AG04449 (cell line): ENCODE measurements around the gene RASIP1.
A peak's percentile ranks its signal among the peaks of the same experiment; 100 is the strongest.
"Not testable (repeated sequence)": the region's sequence is repeated elsewhere in the genome, so short reads cannot be mapped to it uniquely, and the experiment has no call there.

Experiments used
- CTCF ChIA-PET: fragments of 350-600 bp; formaldehyde crosslinking; extraction: SDS; loops from one replicate; lab custom pipeline; 2021; ENCODE audit warnings: antibody characterized with exemption; lab: Yijun Ruan, JAX
- POLR2A ChIA-PET: fragments of 400-600, 350-600 bp; formaldehyde crosslinking; extraction: SDS; loops from one replicate; lab custom pipeline; 2020; ENCODE audit warnings: antibody characterized with exemption, inconsistent platforms; lab: Yijun Ruan, JAX
- DNase-seq: peaks from one replicate; pipeline ENCODE4 v3.0.0-alpha.2; 2010; ENCODE audit warnings: low read depth, low spot score
- H3K4me3 ChIP-seq: 2 replicates; pipeline ENCODE4 v1.5.1; 2011; ENCODE audit warnings: low read depth, mild to moderate bottlenecking, control low read depth, low read length
- TF ChIP-seq, protein P1 (sequence below): IDR thresholded peaks from one replicate; pipeline ENCODE4 v1.5.1; 2011; ENCODE audit warnings: mild to moderate bottlenecking, moderate library complexity, low read length, control low read depth, inconsistent platforms; ENCODE audit not compliant: insufficient read depth; ENCODE audit errors: missing control alignments

RASIP1 gene

DNA sequence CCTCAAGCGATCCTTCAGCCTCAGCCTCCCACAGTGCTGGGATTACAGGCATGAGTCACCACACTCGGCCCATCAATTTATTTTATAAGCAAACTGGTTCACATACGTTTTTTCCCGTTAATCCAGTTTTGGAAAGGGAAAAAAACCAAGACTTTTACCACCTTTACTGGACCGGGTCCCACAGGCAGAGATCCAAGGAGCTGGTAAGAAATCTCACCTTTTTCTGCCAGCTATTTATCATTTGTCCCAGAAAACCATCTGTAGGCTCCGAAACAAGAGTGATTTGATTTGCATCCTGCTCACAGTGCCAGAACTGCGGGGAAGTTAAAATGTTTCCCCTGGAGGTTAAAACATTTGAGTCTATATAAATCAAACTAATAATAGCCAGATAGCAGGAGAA is 51.0 kb downstream of the RASIP1 start:
- no peak for DNase-seq
- TF ChIP-seq, protein P1, sequence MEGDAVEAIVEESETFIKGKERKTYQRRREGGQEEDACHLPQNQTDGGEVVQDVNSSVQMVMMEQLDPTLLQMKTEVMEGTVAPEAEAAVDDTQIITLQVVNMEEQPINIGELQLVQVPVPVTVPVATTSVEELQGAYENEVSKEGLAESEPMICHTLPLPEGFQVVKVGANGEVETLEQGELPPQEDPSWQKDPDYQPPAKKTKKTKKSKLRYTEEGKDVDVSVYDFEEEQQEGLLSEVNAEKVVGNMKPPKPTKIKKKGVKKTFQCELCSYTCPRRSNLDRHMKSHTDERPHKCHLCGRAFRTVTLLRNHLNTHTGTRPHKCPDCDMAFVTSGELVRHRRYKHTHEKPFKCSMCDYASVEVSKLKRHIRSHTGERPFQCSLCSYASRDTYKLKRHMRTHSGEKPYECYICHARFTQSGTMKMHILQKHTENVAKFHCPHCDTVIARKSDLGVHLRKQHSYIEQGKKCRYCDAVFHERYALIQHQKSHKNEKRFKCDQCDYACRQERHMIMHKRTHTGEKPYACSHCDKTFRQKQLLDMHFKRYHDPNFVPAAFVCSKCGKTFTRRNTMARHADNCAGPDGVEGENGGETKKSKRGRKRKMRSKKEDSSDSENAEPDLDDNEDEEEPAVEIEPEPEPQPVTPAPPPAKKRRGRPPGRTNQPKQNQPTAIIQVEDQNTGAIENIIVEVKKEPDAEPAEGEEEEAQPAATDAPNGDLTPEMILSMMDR: no peak
- CTCF ChIA-PET: interaction anchor here (1.1 to 2.1 kb wide), 2 partner anchors 14 to 26 kb away, joined by 3 to 18 read pairs; no protein-coding TSS in a partner anchor
- H3K4me3 ChIP-seq: no peak overlapping the region
- POLR2A ChIA-PET: no interaction called here

DNA sequence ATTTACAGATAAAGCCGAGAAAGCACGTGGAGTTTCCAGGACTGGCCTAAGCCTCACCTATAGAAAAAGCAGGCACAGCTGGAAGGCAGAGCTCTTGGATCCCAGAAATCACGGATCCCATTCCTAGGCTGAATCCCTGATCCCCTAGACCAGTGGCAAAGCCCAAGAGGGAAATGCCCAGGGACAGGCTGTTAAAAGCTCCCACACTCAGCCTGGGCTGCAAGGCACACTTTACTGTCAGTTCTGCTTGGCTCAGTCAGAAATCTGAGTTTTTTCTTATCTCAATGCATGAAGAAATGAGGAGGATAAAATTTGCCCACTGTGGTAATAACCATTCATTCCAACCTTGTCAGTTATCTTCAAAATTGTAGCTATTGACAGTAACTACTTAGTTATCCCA is 52.6 kb downstream of the RASIP1 start:
- POLR2A ChIA-PET: no interaction called here
- no peak for DNase-seq
- TF ChIP-seq, protein P1: no peak
- no peak overlapping the region for H3K4me3 ChIP-seq
- CTCF ChIA-PET: interaction anchor here (0.6 to 1.0 kb wide), 3 partner anchors 9 to 14 kb away, joined by 3 to 5 read pairs (median 3); no protein-coding TSS in a partner anchor

DNA sequence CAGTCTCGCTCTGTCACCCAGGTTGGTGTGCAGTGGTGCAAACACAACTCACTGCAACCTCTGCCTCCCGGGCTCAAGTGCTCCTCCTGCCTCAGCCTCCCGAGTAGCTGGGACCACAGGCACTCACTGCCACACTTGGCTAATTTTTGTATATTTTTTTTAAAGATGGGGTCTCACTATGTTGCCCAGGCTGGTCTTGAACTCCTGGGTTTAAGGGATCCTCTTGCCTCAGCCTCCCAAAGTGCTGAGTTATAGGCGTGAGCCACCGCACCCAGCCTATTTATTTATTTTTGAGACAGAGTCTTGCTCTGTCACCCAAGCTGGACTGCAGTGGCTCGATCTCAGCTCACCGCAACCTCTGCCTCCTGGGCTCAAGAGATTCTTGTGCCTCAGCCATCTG is 53.8 kb downstream of the RASIP1 start:
- H3K4me3 ChIP-seq, DNase-seq, POLR2A ChIA-PET: not testable (repeated sequence)
- CTCF ChIA-PET: interaction anchor here (4.7 kb wide), 1 partner anchor 12 kb away, joined by 29 read pairs; no protein-coding TSS in a partner anchor

DNA sequence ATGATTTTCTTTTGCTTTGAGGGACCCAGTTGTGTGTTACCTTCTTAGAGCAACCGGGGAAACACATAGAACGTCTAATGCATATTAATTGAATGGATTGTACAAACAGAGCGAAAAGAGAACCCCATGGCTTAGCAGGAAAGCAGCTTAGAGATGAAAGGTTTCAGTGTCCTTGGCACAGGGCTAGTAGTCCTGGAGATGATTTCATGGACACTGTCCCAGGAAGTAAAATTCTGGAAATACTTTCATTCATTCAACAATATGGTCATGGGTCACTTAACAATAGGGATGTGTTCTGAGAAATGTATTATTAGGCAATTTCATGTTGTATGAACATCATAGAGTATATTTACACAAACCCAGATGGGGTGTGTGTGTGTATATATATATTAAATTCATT is 54.3 kb downstream of the RASIP1 start:
- TF ChIP-seq, protein P1: no peak
- DNase-seq: no peak
- ChIA-PET POLR2A (no interaction called here), CTCF (interaction anchor here (4.7 kb wide), 1 partner anchor 11 kb away, joined by 29 read pairs; no protein-coding TSS in a partner anchor)
- H3K4me3 ChIP-seq: no peak overlapping the region

DNA sequence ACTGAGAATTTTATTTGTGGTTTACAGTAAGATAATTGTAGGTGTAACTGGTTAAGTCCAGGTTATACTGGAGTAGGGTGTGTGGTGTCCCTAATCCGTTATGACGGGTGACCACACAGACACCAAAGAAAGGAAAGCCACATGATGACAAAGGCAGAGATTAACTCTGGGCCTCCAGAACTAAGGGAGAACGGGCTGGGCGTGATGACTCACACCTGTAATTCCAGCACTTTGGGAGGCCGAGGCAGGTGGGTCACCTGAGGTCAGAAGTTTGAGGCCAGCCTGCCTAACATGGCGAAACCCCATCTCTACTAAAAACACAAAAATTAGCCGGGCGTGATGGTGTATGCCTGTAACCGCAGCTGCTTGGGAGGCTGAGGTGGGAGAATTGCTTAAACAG is 54.8 kb downstream of the RASIP1 start:
- ChIA-PET CTCF (interaction anchor here (4.7 kb wide), 1 partner anchor 11 kb away, joined by 29 read pairs; no protein-coding TSS in a partner anchor), POLR2A (no interaction called here)
- TF ChIP-seq, protein P1: no peak
- DNase-seq: no peak
- H3K4me3 ChIP-seq: no peak overlapping the region

DNA sequence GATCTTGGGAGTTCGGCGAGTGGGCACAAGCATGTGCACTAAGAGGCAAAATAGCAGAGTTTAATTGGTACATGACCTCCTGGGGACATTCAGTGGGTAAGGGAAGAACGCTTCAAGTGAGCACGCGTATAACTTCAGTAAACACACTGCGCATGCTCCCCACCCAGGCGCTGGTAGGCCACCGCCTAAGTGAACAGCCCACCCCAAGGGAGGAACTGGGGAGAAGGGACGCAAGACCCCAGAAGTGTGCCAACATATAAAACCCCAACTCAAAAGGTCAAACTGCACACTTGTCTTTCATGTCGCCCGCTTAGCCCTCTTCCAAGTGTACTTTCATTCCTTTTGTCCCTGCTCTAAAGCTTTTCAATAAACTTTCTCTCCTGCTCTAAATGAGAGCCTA is 57.1 kb downstream of the RASIP1 start:
- peak overlapping the region; percentile 13; the same call in 1 of the 2 replicates for H3K4me3 ChIP-seq
- DNase-seq: no peak
- POLR2A ChIA-PET: no interaction called here
- CTCF ChIA-PET: interaction anchor here (1.6 to 4.7 kb wide), 2 partner anchors 8 to 11 kb away, joined by 4 to 29 read pairs; no protein-coding TSS in a partner anchor
- TF ChIP-seq, protein P1: no peak

DNA sequence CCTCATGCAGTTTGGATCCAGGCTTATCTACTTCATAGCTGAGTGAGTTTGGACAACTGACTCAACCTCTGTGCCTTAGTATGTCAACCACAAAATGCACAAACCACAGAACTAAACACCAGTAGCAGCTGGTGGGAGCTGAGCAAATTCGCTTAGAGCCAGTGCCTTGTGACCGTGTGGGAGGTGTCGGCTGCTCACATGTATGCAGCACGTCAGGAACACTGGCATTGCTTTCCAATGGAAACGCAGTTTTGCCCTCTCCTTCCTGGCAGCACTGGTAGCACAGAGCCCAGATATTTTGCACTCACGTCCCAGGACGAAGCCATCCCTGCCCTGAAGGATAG is 59.3 kb downstream of the RASIP1 start:
- ChIA-PET POLR2A (no interaction called here), CTCF (interaction anchor here (2.0 kb wide), 1 partner anchor 9 kb away, joined by 6 read pairs; no protein-coding TSS in a partner anchor)
- TF ChIP-seq, protein P1: no peak
- no peak for DNase-seq
- H3K4me3 ChIP-seq: no peak overlapping the region
